ENCODE results near the gene NUP214. TPM values are rescaled to one million over a fixed set of nuclear protein-coding genes. Genes with fewer than 3 reads are reported as not detected.
"Not testable (repeated sequence)": the region's sequence is repeated elsewhere in the genome, so short reads cannot be mapped to it uniquely, and the experiment has no call there.

Gene NUP214
- total and polyA plus RNA-seq, 2 experiments from 2014 or later = 14.7 to 29.0 TPM

GRCh38 chr9:131112374-131113154, 12.8 kb upstream of the NUP214 start:
- no peaks in the 10 kb centered on the region for H3K36me3 ChIP-seq
- no peaks in the 10 kb centered on the region for H3K4me1 ChIP-seq (ENCODE audit: low read depth)
- no peak overlapping the region for H3K4me3 ChIP-seq
- H3K27ac ChIP-seq = no peak overlapping the region
- no peak for DNase-seq (ENCODE audit: low read depth in 1 of 2, low spot score in 1 of 2)
- TF ChIP-seq CTCF (IDR thresholded peaks at IDR 0.05; ENCODE audit: low read depth, low read length) = no peak
- no peaks in the 10 kb centered on the region for H3K27me3 ChIP-seq
- H3K9me3 ChIP-seq (ENCODE audit: low read depth) = no peaks in the 10 kb centered on the region

GRCh38 chr9:131113655-131114054, 11.7 kb upstream of the NUP214 start:
- H3K27me3 ChIP-seq = no peaks in the 10 kb centered on the region
- H3K27ac ChIP-seq = no peak overlapping the region
- TF ChIP-seq CTCF (IDR thresholded peaks at IDR 0.05; ENCODE audit: low read depth, low read length) = no peak
- H3K36me3 ChIP-seq = no peaks in the 10 kb centered on the region
- no peak for DNase-seq (ENCODE audit: low read depth in 1 of 2, low spot score in 1 of 2)
- no peaks in the 10 kb centered on the region for H3K9me3 ChIP-seq (ENCODE audit: low read depth)
- H3K4me3 ChIP-seq = no peak overlapping the region
- H3K4me1 ChIP-seq (ENCODE audit: low read depth) = no peaks in the 10 kb centered on the region

- Histone ChIP-seq H3K9me3 (ENCODE audit: low read depth) (no peaks in the 10 kb centered on the region), H3K27me3 (no peaks in the 10 kb centered on the region), H3K36me3 (no peaks in the 10 kb centered on the region), H3K27ac (no peak overlapping the region), H3K4me1 (ENCODE audit: low read depth) (no peaks in the 10 kb centered on the region), H3K4me3 (no peak overlapping the region)
- no peak for DNase-seq (ENCODE audit: low read depth in 1 of 2, low spot score in 1 of 2)
- TF ChIP-seq CTCF (IDR thresholded peaks at IDR 0.05; ENCODE audit: low read depth, low read length) = no peak
Observed at GRCh38 chr9:131114084-131114535, 11.3 kb upstream of the NUP214 start.

- not testable (repeated sequence) for H3K4me1 ChIP-seq (ENCODE audit: low read depth); H3K27me3 ChIP-seq; H3K4me3 ChIP-seq; H3K36me3 ChIP-seq; H3K27ac ChIP-seq; H3K9me3 ChIP-seq (ENCODE audit: low read depth); DNase-seq (ENCODE audit: low read depth in 1 of 2, low spot score in 1 of 2)
Observed at GRCh38 chr9:131115360-131115742, 10.0 kb upstream of the NUP214 start.

GRCh38 chr9:131116281-131117120, 8.9 kb upstream of the NUP214 start:
- TF ChIP-seq CTCF (IDR thresholded peaks at IDR 0.05; ENCODE audit: low read depth, low read length) = no peak
- DNase-seq (ENCODE audit: low read depth in 1 of 2, low spot score in 1 of 2) = peak in 1 of 2 donors; percentile 15
- H3K27ac ChIP-seq = no peak overlapping the region

More at GRCh38 chr9:131116281-131117120, 8.9 kb upstream of the NUP214 start:
- Histone ChIP-seq H3K4me3 (no peak overlapping the region), H3K9me3 (ENCODE audit: low read depth) (no peaks in the 10 kb centered on the region), H3K36me3 (no peaks in the 10 kb centered on the region), H3K4me1 (ENCODE audit: low read depth) (no peaks in the 10 kb centered on the region), H3K27me3 (no peaks in the 10 kb centered on the region)

Measured in cardiac muscle cell (in vitro differentiated cells and primary cell).